ENCODE data around the gene CACNA1H. TPM values are rescaled to one million over a fixed set of nuclear protein-coding genes. Genes with fewer than 3 reads are reported as not detected.

Gene CACNA1H
- total and polyA plus RNA-seq, 2 donors (not counting 3 experiments of a cell fraction or from before 2014, with no cell fraction given): 0.03 TPM; not detected in 1

DNA sequence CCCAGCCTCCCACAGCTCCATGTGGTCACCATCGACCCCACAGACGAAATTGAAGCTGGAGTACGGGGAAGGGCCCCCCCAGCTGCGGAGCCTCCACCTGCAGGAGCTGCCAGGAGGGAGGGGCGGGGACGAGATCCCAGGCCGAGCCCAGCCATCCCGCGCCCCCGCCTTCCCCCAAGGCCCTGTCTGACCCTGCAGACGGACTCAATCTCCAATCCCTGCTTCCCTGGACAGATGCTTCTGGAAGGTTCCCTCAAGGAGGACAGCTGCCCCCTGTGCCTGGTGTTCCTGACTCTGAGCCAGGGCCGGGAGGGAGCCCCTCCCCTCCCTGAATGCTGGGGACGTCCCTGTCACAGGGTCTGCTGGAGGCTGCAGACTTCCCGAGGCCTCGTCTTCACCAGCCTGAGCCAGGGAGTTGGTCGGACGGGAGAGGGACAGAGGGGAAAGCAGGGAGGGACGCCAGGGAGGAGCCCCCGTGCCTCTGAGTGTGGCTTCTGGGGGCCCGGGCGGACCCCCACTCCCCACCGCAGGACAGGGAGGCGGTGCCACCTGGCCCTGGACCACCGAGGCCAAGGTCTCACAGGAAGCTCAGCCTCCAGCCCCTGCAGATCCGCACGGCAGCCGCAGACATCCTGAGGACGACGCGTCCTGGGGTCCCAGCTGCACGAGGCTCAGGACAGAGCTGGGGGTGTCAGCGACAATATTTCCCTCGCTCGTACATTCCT lies 35.6 kb upstream of the CACNA1H start:
- H3K27me3 ChIP-seq (ENCODE audit: control insufficient read depth in 2 of 2, insufficient read depth in 2 of 2, low read length in 2 of 2): no peaks in the 10 kb centered on the region
- dilution Hi-C loops (cut with MboI; ENCODE audit: extremely low pct_ligation_motif_present, low sequenced_read_pairs) (no loop called here), intact Hi-C loops (cut with micrococcal nuclease) (no loop called here)
- BruUV-seq (replicated peaks): no TSS peak
- ChIA-PET POLR2A (no interaction called here), CTCF (no interaction called here)
- no peaks in the 10 kb centered on the region for H3K4me1 ChIP-seq (ENCODE audit: control insufficient read depth, extremely low read depth, insufficient read depth, low read length)
- no peak overlapping the region for H2AFZ ChIP-seq (ENCODE audit: low read depth, low read length)
- DNase-seq (ENCODE audit: low read depth, low spot score) (no peak), FAIRE-seq (no peak)
- H3K9me1 ChIP-seq (replicated peaks; ENCODE audit: control insufficient read depth, extremely low read depth, insufficient read depth, low read length): no peaks in the 10 kb centered on the region
- no peaks in the 10 kb centered on the region for H3K79me2 ChIP-seq (ENCODE audit: control insufficient read depth, insufficient read depth, low read length)
- H3K9me3 ChIP-seq (replicated peaks; ENCODE audit: control insufficient read depth, insufficient read depth, low read length): no peaks in the 10 kb centered on the region
- no peak overlapping the region for H3K4me2 ChIP-seq (ENCODE audit: insufficient read depth, low read length)
- H3K9ac ChIP-seq (replicated peaks; ENCODE audit: extremely low read depth, insufficient read depth, low read length): no peak overlapping the region
- H3K36me3 ChIP-seq (ENCODE audit: control insufficient read depth in 2 of 2, extremely low read depth in 1 of 2, insufficient read depth in 2 of 2, low read length in 2 of 2): no peaks in the 10 kb centered on the region
- no peak overlapping the region for H3K4me3 ChIP-seq (replicated peaks in 1 of 3; ENCODE audit: insufficient read depth in 1 of 3, low read depth in 1 of 3, low read length in 3 of 3)
- H4K20me1 ChIP-seq (replicated peaks; ENCODE audit: control insufficient read depth, extremely low read depth, insufficient read depth, low read length): no peaks in the 10 kb centered on the region
- no peak overlapping the region for H3K27ac ChIP-seq (ENCODE audit: insufficient read depth, low read depth, low read length)
- TF ChIP-seq POLR2AphosphoS5 (IDR thresholded peaks at IDR 0.05; ENCODE audit: insufficient read depth, low read depth, low read length) (no peak), FOS (IDR thresholded peaks at IDR 0.05; ENCODE audit: borderline replicate concordance, insufficient read depth, low read length) (no peak), MYC (IDR thresholded peaks at IDR 0.05; ENCODE audit: low read depth, low read length) (no peak), EZH2 (IDR thresholded peaks at IDR 0.05; ENCODE audit: borderline replicate concordance, low read depth, low read length, severe bottlenecking) (no peak), GATA2 (IDR thresholded peaks at IDR 0.05; ENCODE audit: insufficient read depth, insufficient read length, low read depth, low read length) (no peak), MAX (IDR thresholded peaks at IDR 0.05; ENCODE audit: insufficient read depth, insufficient read length) (no peak), CTCF (IDR thresholded peaks at IDR 0.05; ENCODE audit: extremely low read depth in 1 of 2, insufficient read depth in 1 of 2, low read depth in 1 of 2, low read length in 2 of 2) (no peak), POLR2A (IDR thresholded peaks at IDR 0.05; ENCODE audit: low read depth, low read length) (no peak), JUN (IDR thresholded peaks at IDR 0.05; ENCODE audit: borderline replicate concordance, insufficient read depth, insufficient read length, low read depth) (no peak)

Data from endothelial cell of umbilical vein (primary cell).